HFF-Myc (cell line): ENCODE data around the gene CHDH.

Source experiments
- DNase-seq: peaks from one replicate; pipeline ENCODE4 v3.0.0-alpha.2; 2011; ENCODE audit warnings: low read depth; ENCODE audit errors: extremely low read depth
- H3K4me3 ChIP-seq: replicated peaks from 2 replicates; pipeline ENCODE4 v1.5.1; 2011; ENCODE audit warnings: low read depth, mild to moderate bottlenecking, control low read depth, low read length
- TF ChIP-seq, protein P1 (sequence below): IDR thresholded peaks from 2 replicates; pipeline ENCODE4 v1.5.1; 2012; ENCODE audit warnings: mild to moderate bottlenecking, low read depth, low read length, control low read depth; ENCODE audit errors: missing control alignments

The CHDH gene

DNA sequence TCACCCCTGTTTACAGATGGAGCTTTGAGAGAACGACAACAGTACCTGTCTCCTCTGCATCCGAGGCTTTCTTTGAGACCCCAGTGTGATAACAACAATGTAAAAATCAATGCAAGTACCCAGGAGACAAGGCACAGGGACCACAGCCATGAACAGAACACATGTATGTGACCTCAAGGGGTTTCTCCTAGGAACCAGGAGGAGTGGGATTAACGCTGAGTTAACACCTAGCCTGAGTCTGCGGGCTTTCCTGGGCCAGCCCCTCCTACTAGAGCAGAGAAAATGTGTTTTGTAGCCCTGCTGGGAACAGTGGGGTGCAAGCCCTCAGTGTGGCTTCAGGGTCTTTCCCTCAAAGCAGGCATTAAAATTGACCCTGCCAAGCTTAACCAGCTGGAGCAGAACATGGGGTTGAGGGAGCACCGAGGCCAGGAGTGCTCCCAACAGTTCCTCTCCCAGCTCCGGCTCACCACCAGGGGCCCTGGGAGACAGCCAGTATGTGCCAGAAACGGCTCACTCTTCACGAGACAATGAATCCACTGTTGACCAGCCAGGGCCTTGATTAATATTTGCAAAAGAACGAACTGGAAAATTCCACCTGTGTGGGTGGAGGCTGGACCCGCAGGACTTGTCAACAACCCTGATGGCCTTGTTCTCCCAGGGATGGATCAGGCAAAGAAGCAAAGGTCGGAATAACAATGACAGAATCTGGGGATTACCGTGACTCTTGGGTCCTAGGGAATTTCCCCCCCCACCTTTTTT is 3.6 kb downstream of the CHDH start:
- DNase-seq, result no peak
- TF ChIP-seq, protein P1, sequence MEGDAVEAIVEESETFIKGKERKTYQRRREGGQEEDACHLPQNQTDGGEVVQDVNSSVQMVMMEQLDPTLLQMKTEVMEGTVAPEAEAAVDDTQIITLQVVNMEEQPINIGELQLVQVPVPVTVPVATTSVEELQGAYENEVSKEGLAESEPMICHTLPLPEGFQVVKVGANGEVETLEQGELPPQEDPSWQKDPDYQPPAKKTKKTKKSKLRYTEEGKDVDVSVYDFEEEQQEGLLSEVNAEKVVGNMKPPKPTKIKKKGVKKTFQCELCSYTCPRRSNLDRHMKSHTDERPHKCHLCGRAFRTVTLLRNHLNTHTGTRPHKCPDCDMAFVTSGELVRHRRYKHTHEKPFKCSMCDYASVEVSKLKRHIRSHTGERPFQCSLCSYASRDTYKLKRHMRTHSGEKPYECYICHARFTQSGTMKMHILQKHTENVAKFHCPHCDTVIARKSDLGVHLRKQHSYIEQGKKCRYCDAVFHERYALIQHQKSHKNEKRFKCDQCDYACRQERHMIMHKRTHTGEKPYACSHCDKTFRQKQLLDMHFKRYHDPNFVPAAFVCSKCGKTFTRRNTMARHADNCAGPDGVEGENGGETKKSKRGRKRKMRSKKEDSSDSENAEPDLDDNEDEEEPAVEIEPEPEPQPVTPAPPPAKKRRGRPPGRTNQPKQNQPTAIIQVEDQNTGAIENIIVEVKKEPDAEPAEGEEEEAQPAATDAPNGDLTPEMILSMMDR, result no peak
- no peak overlapping the region for H3K4me3 ChIP-seq

DNA sequence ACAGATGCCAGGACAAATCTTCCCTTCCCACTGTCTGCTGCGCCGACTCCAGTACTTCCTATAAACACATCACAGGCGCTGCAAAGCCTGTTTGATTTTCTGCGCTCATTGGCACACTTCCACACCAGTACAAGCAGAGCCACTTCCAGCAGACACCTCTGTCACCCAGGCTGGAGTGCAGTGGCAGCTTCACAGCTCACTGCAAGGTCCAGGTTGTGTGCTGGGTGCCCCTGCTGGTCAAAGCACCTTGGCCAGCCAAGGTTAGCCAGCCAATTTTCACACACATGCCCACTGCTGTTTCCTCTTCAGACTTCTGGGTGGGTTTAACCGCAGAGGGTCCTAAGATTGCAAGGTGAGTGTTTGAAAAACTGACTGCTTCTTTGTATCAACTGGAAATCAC is 4.9 kb downstream of the CHDH start:
- no peak overlapping the region for H3K4me3 ChIP-seq
- no peak for DNase-seq
- TF ChIP-seq, protein P1, result no peak

DNA sequence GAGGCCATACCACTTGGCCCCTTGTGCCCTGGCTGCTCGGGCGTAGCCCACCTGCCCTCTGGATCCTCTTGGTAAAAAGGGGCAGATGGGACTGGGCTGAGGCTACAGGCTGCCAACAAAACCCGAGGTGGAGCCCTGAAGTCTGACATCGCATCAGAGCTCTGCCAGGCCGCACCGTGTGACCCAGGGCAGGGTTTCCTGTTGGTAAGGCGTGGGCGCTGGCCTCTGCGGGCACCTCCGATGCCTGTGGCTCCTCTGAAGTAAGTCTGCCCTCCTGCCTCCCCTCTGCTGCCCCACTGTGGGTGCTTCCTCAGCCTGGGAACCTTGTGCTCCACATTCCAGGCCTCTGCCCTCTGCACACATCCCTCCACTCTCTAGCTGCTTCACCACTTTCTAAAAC is 8.9 kb downstream of the CHDH start:
- no peak for DNase-seq
- no peak overlapping the region for H3K4me3 ChIP-seq
- TF ChIP-seq, protein P1, result no peak

DNA sequence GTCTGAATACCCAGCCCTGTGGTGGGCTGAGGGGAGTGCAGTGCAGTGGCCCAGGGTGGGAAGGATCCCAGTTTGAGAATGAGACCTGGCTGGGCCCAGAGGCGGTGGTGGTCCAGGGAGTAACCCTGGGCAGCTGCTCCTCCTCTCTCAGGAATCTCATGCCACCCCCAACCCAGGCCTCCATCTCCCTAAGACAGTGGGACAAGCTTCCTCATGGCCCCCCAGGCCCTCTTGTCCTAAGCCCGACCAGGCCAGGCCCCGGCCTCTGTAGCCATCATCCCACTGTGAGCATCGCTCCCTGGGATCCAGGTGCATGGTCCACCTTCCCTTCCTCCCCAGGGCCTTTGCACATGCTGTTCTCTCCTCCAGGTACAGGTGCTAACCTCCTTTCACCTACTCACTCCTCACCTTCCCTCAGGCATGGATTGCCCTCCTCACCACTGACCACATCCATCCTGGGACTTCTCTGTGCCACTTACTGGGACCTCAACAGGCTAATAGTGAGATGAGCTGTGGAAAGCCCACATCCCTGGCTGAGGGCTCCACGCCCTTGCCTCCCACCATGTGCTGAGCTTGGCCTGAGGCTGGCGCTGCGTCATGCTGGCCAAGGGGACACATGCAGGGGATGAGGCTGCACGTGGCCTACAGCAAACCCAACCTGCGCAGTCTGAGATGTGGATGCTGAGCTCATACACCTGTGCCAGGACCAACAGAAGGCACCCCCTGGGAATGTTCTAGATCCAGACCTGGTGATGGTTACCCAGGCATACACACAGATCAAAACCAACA is 9.9 kb downstream of the CHDH start:
- TF ChIP-seq, protein P1, result no peak
- H3K4me3 ChIP-seq, result no peak overlapping the region
- no peak for DNase-seq

DNA sequence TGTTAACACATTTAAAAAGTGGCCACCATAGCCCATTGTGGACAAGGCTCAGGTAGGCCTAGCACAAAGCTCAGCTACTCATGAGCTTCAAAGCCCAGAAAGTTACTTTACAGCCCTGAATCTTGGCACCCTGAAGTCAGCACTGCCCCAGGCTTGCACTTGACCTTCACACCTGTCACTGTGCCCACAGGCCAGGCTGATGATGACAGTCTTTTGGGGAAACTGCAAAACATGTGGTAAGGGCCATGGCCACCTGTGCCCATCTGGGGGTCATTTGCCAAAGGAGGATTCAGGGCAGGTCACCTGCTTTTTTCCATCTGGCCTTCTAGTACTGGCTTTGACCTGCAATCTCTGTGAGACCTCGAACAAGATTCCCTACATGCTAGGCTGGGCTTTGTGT is 11.0 kb downstream of the CHDH start:
- TF ChIP-seq, protein P1, result no peak
- no peak for DNase-seq

DNA sequence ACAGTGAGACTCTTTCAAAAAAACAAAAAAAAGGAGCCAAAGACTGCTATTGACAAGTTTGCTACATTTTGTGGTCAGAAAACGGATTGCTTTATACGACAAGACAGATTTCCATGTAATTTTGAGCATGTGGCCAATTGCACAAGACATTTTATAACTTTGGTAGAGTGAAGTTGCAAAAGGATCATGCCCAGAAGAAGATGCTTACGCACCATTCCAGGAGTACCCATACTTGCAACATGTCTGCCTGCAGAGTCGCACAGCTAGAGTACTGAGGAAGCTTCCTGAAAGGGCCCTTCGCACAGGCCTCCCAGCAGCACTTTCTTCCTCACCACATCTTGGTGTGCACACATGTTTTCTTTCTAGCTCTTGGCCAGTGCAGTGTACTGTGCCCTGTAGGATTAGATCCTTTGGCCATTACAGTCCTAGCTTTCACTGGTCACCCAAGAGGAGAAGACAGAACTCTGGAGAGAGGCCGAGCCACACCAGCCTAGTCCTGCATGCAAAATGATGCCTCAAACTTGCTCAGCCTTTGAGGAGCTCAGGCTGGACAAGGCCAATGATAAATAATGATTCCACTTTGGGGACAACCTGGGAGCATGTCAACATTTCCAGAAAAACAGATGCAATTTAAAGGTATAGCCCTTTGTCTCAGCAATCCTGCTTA is 11.7 kb downstream of the CHDH start:
- TF ChIP-seq, protein P1, result no peak
- no peak overlapping the region for H3K4me3 ChIP-seq
- no peak for DNase-seq

More for the DNA sequence above, 11.0 kb downstream of the CHDH start:
- no peak overlapping the region for H3K4me3 ChIP-seq
